ENCODE measurements around the gene SMPDL3A.
"Not testable (repeated sequence)": the region's sequence is repeated elsewhere in the genome, so short reads cannot be mapped to it uniquely, and the experiment has no call there.

Gene SMPDL3A, protein sequence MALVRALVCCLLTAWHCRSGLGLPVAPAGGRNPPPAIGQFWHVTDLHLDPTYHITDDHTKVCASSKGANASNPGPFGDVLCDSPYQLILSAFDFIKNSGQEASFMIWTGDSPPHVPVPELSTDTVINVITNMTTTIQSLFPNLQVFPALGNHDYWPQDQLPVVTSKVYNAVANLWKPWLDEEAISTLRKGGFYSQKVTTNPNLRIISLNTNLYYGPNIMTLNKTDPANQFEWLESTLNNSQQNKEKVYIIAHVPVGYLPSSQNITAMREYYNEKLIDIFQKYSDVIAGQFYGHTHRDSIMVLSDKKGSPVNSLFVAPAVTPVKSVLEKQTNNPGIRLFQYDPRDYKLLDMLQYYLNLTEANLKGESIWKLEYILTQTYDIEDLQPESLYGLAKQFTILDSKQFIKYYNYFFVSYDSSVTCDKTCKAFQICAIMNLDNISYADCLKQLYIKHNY

DNA sequence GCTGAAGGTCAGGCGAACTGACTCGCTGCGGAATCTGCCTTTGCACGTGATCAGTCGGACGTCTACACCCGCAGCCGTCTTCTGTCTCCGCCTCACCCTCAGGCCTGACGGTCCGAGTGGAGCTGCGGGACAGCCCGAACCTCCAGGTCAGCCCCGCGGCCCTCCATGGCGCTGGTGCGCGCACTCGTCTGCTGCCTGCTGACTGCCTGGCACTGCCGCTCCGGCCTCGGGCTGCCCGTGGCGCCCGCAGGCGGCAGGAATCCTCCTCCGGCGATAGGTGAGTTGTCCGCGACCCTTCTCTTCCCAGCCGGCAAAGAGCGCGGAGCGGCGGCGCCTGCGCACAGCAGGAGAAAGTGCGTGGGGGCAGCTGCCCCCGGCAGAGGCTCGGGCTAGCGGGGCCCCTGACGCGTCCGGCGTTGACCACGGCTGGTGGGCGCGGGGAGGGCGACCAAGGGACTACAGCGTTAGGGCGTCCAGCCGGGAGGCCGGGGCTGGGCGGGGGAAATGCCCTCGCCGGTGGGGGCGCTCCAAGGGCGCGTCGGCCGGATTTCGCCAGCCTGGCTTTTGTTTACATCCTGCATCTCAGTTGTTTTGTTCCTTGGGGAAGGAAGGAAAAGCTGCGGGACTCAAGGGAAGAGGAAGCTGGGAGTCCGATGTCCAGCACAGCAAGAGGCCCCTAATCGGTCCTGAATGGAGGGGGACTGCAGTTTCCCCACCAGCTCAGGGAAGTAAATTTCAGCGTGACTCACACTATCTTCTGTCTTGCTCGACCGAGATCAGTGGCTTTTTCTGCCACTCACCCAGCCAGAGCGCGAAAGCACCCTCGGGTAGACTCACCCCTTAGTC lies at the start of gene SMPDL3A:
TSS of gene SMPDL3A (plus strand) at position 77 of the 846 bp plus-strand sequence. CDS start at position 166, 89 bp downstream.
- H3K27me3 ChIP-seq (ENCODE audit: control insufficient read depth, insufficient read depth, low read length): 0 out of 2 replicates have a peak, but pooled peaks cover 1% of the 10 kb centered on the region
- peak within 1 kb of the TSS; percentile 26; the same call in 1 of the 2 replicates for H3K4me3 ChIP-seq (ENCODE audit: low read length)
- WGBS (ENCODE audit: insufficient coverage, insufficient read length): no CpG with 5 or more reads among the region's 71 CpGs
- H3K27ac ChIP-seq (ENCODE audit: low read length): no peak within 1 kb of the TSS
- H3K4me1 ChIP-seq (ENCODE audit: control insufficient read depth, insufficient read depth, low read length): peaks cover 2% of the 10 kb centered on the region; the same call in 1 of the 2 replicates
- H3K9me3 ChIP-seq (ENCODE audit: control insufficient read depth, insufficient read depth, low read length): no peaks in the 10 kb centered on the region
- H3K36me3 ChIP-seq (ENCODE audit: control insufficient read depth, insufficient read depth, low read length): no peaks in the 10 kb centered on the region
- peak; percentile 39 for DNase-seq (ENCODE audit: low read depth, low spot score)

DNA sequence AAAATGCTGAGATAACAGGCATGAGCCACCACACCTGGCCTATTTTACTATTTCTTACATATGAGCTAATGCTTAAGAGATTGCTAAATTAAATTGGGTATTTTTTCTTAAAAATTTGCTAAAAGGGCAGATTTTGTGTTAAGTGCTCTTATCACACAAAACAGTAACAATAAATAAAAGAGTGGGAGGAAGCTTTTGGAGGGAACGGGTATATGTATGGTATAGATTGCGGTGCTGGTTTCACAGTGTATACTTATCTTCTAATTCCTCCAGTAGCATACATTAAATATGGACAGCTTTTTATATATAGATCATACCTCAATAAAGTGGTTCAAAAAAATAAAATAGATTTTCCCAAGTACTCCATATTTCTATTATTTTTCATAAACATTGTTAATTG lies 49.0 kb upstream of the SMPDL3A start:
- no peak overlapping the region for H3K4me3 ChIP-seq (ENCODE audit: low read length)
- DNase-seq (ENCODE audit: low read depth, low spot score): no peak
- H3K36me3 ChIP-seq (ENCODE audit: control insufficient read depth, insufficient read depth, low read length): no peaks in the 10 kb centered on the region
- no peaks in the 10 kb centered on the region for H3K9me3 ChIP-seq (ENCODE audit: control insufficient read depth, insufficient read depth, low read length)
- WGBS (ENCODE audit: insufficient coverage, insufficient read length): no CpG with 5 or more reads among the region's 2 CpGs
- H3K27me3 ChIP-seq (ENCODE audit: control insufficient read depth, insufficient read depth, low read length): no peaks in the 10 kb centered on the region
- no peak overlapping the region for H3K27ac ChIP-seq (ENCODE audit: low read length)
- H3K4me1 ChIP-seq (ENCODE audit: control insufficient read depth, insufficient read depth, low read length): no peaks in the 10 kb centered on the region

DNA sequence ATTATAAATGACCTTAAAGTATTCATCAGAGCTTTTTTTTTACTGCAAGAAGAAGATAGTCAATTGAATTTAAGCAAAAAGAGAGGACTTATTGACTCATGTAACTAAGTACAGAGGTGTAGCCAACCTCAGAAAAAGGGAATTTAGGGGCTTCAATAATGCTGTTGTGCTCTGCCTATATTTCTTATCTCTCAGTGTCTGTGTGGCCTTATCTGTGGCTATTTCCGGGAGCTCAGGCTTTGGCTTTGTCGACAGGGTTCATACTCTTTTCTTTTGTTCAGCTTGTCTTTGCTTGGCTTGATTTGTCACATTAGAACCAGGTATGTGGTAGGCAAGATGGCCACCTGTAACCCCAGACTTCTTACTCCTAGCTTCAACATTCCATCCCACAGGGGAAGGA lies 48.1 kb upstream of the SMPDL3A start:
- no peaks in the 10 kb centered on the region for H3K27me3 ChIP-seq (ENCODE audit: control insufficient read depth, insufficient read depth, low read length)
- no peaks in the 10 kb centered on the region for H3K4me1 ChIP-seq (ENCODE audit: control insufficient read depth, insufficient read depth, low read length)
- H3K9me3 ChIP-seq (ENCODE audit: control insufficient read depth, insufficient read depth, low read length): no peaks in the 10 kb centered on the region
- H3K36me3 ChIP-seq (ENCODE audit: control insufficient read depth, insufficient read depth, low read length): no peaks in the 10 kb centered on the region
- H3K27ac ChIP-seq (ENCODE audit: low read length): no peak overlapping the region
- H3K4me3 ChIP-seq (ENCODE audit: low read length): no peak overlapping the region
- no peak for DNase-seq (ENCODE audit: low read depth, low spot score)
- WGBS (ENCODE audit: insufficient coverage, insufficient read length): no CpG with 5 or more reads among the region's 2 CpGs

DNA sequence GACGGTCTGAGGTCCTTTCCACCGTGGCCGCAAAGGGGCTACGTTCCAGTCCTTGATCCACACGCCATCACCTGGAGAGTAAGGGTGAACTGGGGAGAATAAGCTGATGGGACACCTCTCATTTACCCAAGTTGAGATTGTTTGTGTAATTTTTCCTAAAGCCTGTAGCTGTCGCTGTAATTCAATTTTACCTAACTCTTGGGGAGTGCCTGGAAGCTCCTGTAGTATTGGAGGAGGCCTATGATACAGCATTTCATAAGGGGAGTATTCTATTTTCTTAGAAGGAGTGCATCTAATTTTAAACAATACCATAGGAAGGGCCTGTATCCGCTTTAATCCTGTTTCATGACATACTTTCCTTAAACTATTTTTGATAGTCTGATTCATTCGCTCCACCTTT lies 44.8 kb upstream of the SMPDL3A start:
- H3K27me3 ChIP-seq (ENCODE audit: control insufficient read depth, insufficient read depth, low read length); H3K4me3 ChIP-seq (ENCODE audit: low read length); H3K27ac ChIP-seq (ENCODE audit: low read length); H3K9me3 ChIP-seq (ENCODE audit: control insufficient read depth, insufficient read depth, low read length); DNase-seq (ENCODE audit: low read depth, low spot score); H3K36me3 ChIP-seq (ENCODE audit: control insufficient read depth, insufficient read depth, low read length); H3K4me1 ChIP-seq (ENCODE audit: control insufficient read depth, insufficient read depth, low read length): not testable (repeated sequence)
- WGBS (ENCODE audit: insufficient coverage, insufficient read length): no CpG with 5 or more reads among the region's 8 CpGs

DNA sequence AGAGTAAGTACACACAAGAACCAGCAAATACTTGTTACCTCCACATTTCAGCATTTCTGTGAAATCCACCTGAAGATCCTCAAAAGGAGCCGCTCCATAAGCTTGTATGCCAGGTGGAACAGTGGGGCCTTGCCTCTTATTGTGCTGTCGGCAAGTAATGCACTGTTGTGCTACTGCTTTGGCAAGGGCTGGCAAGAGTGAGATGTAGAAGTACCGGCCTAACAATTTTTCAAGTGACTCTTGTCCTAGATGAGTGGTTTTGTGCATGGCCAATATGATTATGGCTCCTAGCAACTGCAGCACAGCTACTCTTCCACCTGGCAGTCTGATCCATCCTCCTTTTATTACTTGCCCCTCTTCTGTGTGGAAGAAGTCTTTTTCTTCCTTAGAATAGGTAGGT lies 44.2 kb upstream of the SMPDL3A start:
- DNase-seq (ENCODE audit: low read depth, low spot score); H3K4me1 ChIP-seq (ENCODE audit: control insufficient read depth, insufficient read depth, low read length); H3K27me3 ChIP-seq (ENCODE audit: control insufficient read depth, insufficient read depth, low read length); H3K4me3 ChIP-seq (ENCODE audit: low read length); H3K27ac ChIP-seq (ENCODE audit: low read length); H3K9me3 ChIP-seq (ENCODE audit: control insufficient read depth, insufficient read depth, low read length); H3K36me3 ChIP-seq (ENCODE audit: control insufficient read depth, insufficient read depth, low read length): not testable (repeated sequence)
- WGBS (ENCODE audit: insufficient coverage, insufficient read length): no CpG with 5 or more reads among the region's 3 CpGs

DNA sequence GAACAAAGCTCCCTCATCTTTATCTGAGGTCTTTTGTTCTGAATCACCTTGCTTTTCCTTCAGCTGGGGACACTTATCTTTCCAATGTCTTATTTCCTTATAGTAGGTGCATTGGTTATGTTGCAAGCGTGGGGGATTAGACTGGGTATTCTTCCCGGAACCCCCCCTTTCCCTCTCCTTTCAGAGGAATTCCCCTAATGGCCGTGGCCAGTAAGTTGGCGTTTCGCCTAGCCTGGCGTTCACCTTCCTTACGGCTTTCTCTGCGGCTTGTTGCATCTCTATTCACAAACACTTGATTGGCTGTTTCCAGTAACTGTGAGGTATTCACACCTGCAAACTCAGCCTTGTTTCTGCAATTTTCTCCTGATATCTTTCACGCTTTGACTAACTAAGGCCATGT lies 42.4 kb upstream of the SMPDL3A start:
- Histone ChIP-seq H3K27ac (ENCODE audit: low read length) (no peak overlapping the region), H3K4me3 (ENCODE audit: low read length) (no peak overlapping the region), H3K36me3 (ENCODE audit: control insufficient read depth, insufficient read depth, low read length) (no peaks in the 10 kb centered on the region), H3K9me3 (ENCODE audit: control insufficient read depth, insufficient read depth, low read length) (no peaks in the 10 kb centered on the region), H3K27me3 (ENCODE audit: control insufficient read depth, insufficient read depth, low read length) (no peaks in the 10 kb centered on the region), H3K4me1 (ENCODE audit: control insufficient read depth, insufficient read depth, low read length) (no peaks in the 10 kb centered on the region)
- no CpG with 5 or more reads among the region's 9 CpGs for WGBS (ENCODE audit: insufficient coverage, insufficient read length)
- no peak for DNase-seq (ENCODE audit: low read depth, low spot score)

DNA sequence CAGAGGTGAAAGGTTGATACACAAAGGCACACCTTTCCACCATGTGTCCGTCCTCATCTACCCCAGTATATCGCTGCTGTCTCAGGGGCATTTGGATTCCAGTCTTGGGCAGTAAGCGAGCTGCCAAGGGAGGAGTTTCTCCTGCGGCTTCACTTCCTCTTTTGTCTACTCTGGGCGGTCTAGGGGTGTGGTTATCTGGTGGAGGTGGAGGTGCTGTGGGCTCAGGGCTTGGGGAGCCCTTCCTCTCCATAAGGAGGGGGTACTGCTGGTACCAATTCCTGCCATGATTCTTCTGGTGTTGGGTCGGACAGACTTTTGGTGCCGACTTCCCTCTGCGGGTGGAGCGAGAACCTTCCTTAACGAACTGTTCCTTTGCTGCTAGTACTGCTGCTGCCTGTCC lies 41.5 kb upstream of the SMPDL3A start:
- no CpG with 5 or more reads among the region's 10 CpGs for WGBS (ENCODE audit: insufficient coverage, insufficient read length)
- Histone ChIP-seq H3K36me3 (ENCODE audit: control insufficient read depth, insufficient read depth, low read length) (no peaks in the 10 kb centered on the region), H3K4me3 (ENCODE audit: low read length) (no peak overlapping the region), H3K4me1 (ENCODE audit: control insufficient read depth, insufficient read depth, low read length) (no peaks in the 10 kb centered on the region), H3K27ac (ENCODE audit: low read length) (no peak overlapping the region), H3K9me3 (ENCODE audit: control insufficient read depth, insufficient read depth, low read length) (no peaks in the 10 kb centered on the region), H3K27me3 (ENCODE audit: control insufficient read depth, insufficient read depth, low read length) (no peaks in the 10 kb centered on the region)
- DNase-seq (ENCODE audit: low read depth, low spot score): no peak

DNA sequence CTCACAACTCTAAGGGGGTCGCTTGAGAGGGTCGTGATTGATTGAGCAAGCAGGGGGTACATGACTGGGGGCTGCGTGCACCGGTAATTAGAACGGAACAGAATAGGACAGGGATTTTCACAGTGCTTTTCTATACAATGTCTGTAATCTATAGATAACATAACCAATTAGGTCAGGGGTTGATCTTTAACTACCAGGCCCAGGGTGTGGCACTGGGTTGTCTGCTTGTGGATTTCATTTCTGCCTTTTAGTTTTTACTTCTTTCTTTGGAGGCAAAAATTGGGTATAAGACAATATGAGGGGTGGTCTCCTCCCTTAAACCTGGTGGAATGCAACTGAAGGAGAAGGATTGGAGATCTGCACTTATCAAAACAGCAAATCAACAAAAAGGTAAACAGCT lies 40.1 kb upstream of the SMPDL3A start:
- not testable (repeated sequence) for H3K4me1 ChIP-seq (ENCODE audit: control insufficient read depth, insufficient read depth, low read length); H3K27me3 ChIP-seq (ENCODE audit: control insufficient read depth, insufficient read depth, low read length); H3K9me3 ChIP-seq (ENCODE audit: control insufficient read depth, insufficient read depth, low read length); H3K27ac ChIP-seq (ENCODE audit: low read length); DNase-seq (ENCODE audit: low read depth, low spot score); H3K4me3 ChIP-seq (ENCODE audit: low read length); H3K36me3 ChIP-seq (ENCODE audit: control insufficient read depth, insufficient read depth, low read length)
- WGBS (ENCODE audit: insufficient coverage, insufficient read length): no CpG with 5 or more reads among the region's 5 CpGs

DNA sequence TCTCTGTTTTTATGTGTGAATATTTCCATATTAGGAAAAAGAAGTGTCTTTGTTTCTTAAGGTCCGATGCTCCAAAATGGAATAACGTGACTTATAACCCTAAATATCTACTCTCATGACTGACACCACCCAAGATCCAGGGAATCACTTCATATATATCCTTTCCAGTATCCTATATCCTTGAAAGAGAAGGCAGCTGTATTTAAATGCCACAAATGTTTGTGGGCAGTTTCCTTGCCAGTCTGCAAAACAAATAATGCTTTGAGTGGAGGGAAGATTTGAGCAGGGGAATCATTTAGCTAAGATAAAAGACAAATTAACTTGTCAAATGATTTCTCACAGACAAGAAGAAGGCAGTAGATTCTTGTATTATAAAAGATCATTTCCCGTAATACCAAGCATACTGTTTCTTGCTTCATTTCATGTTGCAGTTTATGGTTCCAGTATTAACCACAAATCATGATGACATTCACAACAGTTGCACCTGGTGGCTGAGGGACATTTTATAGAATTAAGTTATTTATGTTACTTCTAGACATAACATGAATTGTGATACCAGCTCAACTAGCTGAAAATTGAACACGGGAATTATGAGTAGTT lies 39.5 kb upstream of the SMPDL3A start:
- H3K9me3 ChIP-seq (ENCODE audit: control insufficient read depth, insufficient read depth, low read length): no peaks in the 10 kb centered on the region
- no peaks in the 10 kb centered on the region for H3K4me1 ChIP-seq (ENCODE audit: control insufficient read depth, insufficient read depth, low read length)
- no peak overlapping the region for H3K27ac ChIP-seq (ENCODE audit: low read length)
- WGBS (ENCODE audit: insufficient coverage, insufficient read length): no CpG with 5 or more reads among the region's 4 CpGs
- no peak overlapping the region for H3K4me3 ChIP-seq (ENCODE audit: low read length)
- no peak for DNase-seq (ENCODE audit: low read depth, low spot score)
- no peaks in the 10 kb centered on the region for H3K27me3 ChIP-seq (ENCODE audit: control insufficient read depth, insufficient read depth, low read length)
- no peaks in the 10 kb centered on the region for H3K36me3 ChIP-seq (ENCODE audit: control insufficient read depth, insufficient read depth, low read length)

DNA sequence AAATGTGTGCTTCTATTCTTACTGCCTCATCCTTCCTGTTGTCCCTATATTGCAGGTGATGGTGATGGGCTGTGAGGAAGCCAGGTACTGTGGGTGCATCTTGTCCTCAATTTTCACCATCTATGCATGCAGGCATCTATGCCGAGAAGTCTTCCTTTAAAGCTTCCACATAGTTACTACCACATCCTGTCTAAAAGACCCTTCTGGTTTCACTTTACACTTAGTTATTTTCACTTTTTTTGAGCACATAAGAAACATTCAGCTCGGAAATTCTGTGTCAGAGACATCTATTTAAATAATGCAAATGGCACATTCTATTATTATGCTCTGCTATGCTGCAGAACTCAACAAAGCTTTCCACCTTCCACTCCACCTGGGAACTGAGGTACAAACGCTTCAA lies 37.7 kb upstream of the SMPDL3A start:
- no CpG with 5 or more reads among the region's 3 CpGs for WGBS (ENCODE audit: insufficient coverage, insufficient read length)
- Histone ChIP-seq H3K27ac (ENCODE audit: low read length) (no peak overlapping the region), H3K27me3 (ENCODE audit: control insufficient read depth, insufficient read depth, low read length) (no peaks in the 10 kb centered on the region), H3K9me3 (ENCODE audit: control insufficient read depth, insufficient read depth, low read length) (no peaks in the 10 kb centered on the region), H3K4me3 (ENCODE audit: low read length) (no peak overlapping the region), H3K36me3 (ENCODE audit: control insufficient read depth, insufficient read depth, low read length) (no peaks in the 10 kb centered on the region), H3K4me1 (ENCODE audit: control insufficient read depth, insufficient read depth, low read length) (no peaks in the 10 kb centered on the region)
- DNase-seq (ENCODE audit: low read depth, low spot score): no peak

Measured in iPS DF 6.9 (cell line).